Measurements from ENCODE around the gene MACF1.

GRCh38 chr1:39266269-39266668 lies 61.8 kb downstream of the MACF1 start:
- peak; percentile 25 for TF ChIP-seq CTCF (IDR thresholded peaks at IDR 0.05)
- TF ChIP-seq EZH2phosphoT487 (IDR thresholded peaks at IDR 0.05) = no peak

Measured in neural progenitor cell (in vitro differentiated cells).